ENCODE data around the gene ISG20L2. TPM values are rescaled to one million over a fixed set of nuclear protein-coding genes. Genes with fewer than 3 reads are reported as not detected.

Gene ISG20L2
- polyA plus RNA-seq, 4 donors, result 44.0 to 50.0 (median 45.3) TPM

Other genes starting within 250 kb of the ISG20L2 start
- 10 to 100 TPM; 23.3 to 24.8 (median 24.3) TPM for gene MEF2D, start 228.0 kb downstream of the ISG20L2 start, polyA plus RNA-seq (ENCODE audit: insufficient read length in 4 of 4)
- gene IQGAP3, start 156.2 kb downstream of the ISG20L2 start, polyA plus RNA-seq (ENCODE audit: insufficient read length in 4 of 4), result 10 to 100 TPM; 11.2 to 13.2 (median 12.3) TPM
- 1 to 10 TPM in 2 of 4 donors, under 1 TPM in 2; 0.86 to 1.3 (median 1.0) TPM for gene TTC24, start 149.0 kb downstream of the ISG20L2 start, polyA plus RNA-seq (ENCODE audit: insufficient read length in 4 of 4)
- gene NAXE, start 137.0 kb downstream of the ISG20L2 start, polyA plus RNA-seq (ENCODE audit: insufficient read length in 4 of 4), result 10 to 100 TPM; 74.4 to 84.1 (median 81.6) TPM
- 10 to 100 TPM; 30.2 to 33.7 (median 31.4) TPM for gene GPATCH4, start 127.3 kb downstream of the ISG20L2 start, polyA plus RNA-seq (ENCODE audit: insufficient read length in 4 of 4)
- gene HAPLN2, start 109.4 kb downstream of the ISG20L2 start, polyA plus RNA-seq (ENCODE audit: insufficient read length in 4 of 4), result under 1 TPM; 0.11 to 0.45 (median 0.42) TPM
- gene BCAN, start 86.6 kb downstream of the ISG20L2 start, polyA plus RNA-seq (ENCODE audit: insufficient read length in 4 of 4), result under 1 TPM in 3 of 4 donors, not detected in 1; 0.12 to 0.58 (median 0.13) TPM
- gene NES, start 51.4 kb downstream of the ISG20L2 start, polyA plus RNA-seq (ENCODE audit: insufficient read length in 4 of 4), result 100 to 1,000 TPM; 153 to 160 (median 156) TPM
- 100 to 1,000 TPM in 1 of 4 donors, 10 to 100 TPM in 3; 69.1 to 106 (median 83.1) TPM for gene CRABP2, start 23.2 kb downstream of the ISG20L2 start, polyA plus RNA-seq (ENCODE audit: insufficient read length in 4 of 4)
- gene METTL25B, start 297 bp downstream of the ISG20L2 start, polyA plus RNA-seq (ENCODE audit: insufficient read length in 4 of 4), result 10 to 100 TPM; 29.9 to 36.6 (median 34.6) TPM
- gene MRPL24, start 12.3 kb upstream of the ISG20L2 start, polyA plus RNA-seq (ENCODE audit: insufficient read length in 4 of 4), result 10 to 100 TPM; 68.4 to 75.1 (median 72.3) TPM
- 100 to 1,000 TPM; 261 to 286 (median 283) TPM for gene HDGF, start 22.9 kb upstream of the ISG20L2 start, polyA plus RNA-seq (ENCODE audit: insufficient read length in 4 of 4)
- 100 to 1,000 TPM; 107 to 140 (median 125) TPM for gene PRCC, start 38.8 kb upstream of the ISG20L2 start, polyA plus RNA-seq (ENCODE audit: insufficient read length in 4 of 4)
- gene SH2D2A, start 88.1 kb upstream of the ISG20L2 start, polyA plus RNA-seq (ENCODE audit: insufficient read length in 4 of 4), result under 1 TPM; 0.71 to 0.79 (median 0.76) TPM
- gene INSRR, start 130.4 kb upstream of the ISG20L2 start, polyA plus RNA-seq (ENCODE audit: insufficient read length in 4 of 4), result 1 to 10 TPM; 1.5 to 2.8 (median 1.8) TPM
- 1 to 10 TPM in 3 of 4 donors, under 1 TPM in 1; 0.98 to 2.1 (median 1.3) TPM for gene NTRK1, start 132.1 kb upstream of the ISG20L2 start, polyA plus RNA-seq (ENCODE audit: insufficient read length in 4 of 4)
- gene PEAR1, start 165.0 kb upstream of the ISG20L2 start, polyA plus RNA-seq (ENCODE audit: insufficient read length in 4 of 4), result 10 to 100 TPM; 21.4 to 22.6 (median 21.9) TPM
- gene LRRC71, start 191.9 kb upstream of the ISG20L2 start, polyA plus RNA-seq (ENCODE audit: insufficient read length in 4 of 4), result under 1 TPM; 0.22 to 0.66 (median 0.33) TPM

Measured in right renal pelvis (tissue), 4 donors.